HUES48 (cell line): ENCODE measurements around the gene DDX54.

ENCODE experiments used
- H3K27ac ChIP-seq: one replicate; pipeline ENCODE4 v1.7.0; 2013; ENCODE audit warnings: low read depth, low read length, inconsistent platforms
- H3K27me3 ChIP-seq: 2 replicates; pipeline ENCODE4 v1.6.1; 2013; ENCODE audit warnings: mild to moderate bottlenecking, low read length; ENCODE audit not compliant: control insufficient read depth, insufficient read depth
- H3K36me3 ChIP-seq: 2 replicates; pipeline ENCODE4 v1.6.1; 2013; ENCODE audit warnings: low read length; ENCODE audit not compliant: control insufficient read depth, insufficient read depth
- H3K4me1 ChIP-seq: 2 replicates; pipeline ENCODE4 v1.6.1; 2013; ENCODE audit warnings: mild to moderate bottlenecking, low read length; ENCODE audit not compliant: control insufficient read depth, insufficient read depth
- H3K4me3 ChIP-seq: 2 replicates; pipeline ENCODE4 v1.5.1; 2013; ENCODE audit warnings: mild to moderate bottlenecking, low read depth, low read length
- H3K9ac ChIP-seq: 2 replicates; pipeline ENCODE4 v1.6.1; 2013; ENCODE audit warnings: mild to moderate bottlenecking, low read depth, low read length, moderate library complexity
- H3K9me3 ChIP-seq: 2 replicates; pipeline ENCODE4 v1.6.1; 2013; ENCODE audit warnings: low read length; ENCODE audit not compliant: control insufficient read depth, insufficient read depth

The DDX54 gene

DNA sequence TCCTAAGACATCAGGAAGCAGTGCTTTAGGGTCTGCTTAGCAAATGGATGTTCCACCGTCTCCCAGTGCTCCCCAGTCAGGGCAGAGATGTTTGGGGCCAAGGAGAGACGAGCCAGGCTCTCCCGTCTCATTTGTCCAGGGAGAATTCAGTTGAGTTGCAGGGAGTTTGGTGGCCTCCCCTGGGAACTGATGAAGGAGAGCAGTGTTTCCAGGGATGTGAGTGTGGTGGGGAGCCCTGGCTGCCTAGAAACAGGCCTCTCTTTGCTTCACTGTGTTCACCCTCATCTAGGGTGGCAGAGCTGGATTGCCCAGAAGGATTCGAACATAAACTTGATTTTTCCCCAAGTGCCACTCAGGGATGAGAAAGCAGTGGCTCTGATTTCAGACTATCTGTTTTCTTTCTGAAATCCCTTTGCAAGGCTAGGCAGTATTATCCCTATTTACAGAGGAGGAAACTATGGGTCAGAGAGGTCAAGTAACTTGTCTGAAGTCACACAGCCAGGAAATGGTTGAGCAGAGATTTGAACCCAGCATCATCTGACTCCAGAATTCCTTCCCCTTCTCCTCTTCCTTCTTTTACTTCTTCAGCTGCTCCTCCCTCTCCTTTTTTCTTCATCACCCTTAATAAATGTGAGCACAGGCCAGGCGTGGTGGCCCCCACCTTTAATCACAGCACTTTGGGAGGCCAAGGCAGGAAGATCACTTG is 42.6 kb upstream of the DDX54 start:
- Histone ChIP-seq H3K36me3 (peaks cover 25% of the 10 kb centered on the region), H3K27ac (no peak overlapping the region), H3K9me3 (0 out of 2 replicates have a peak, but pooled peaks cover 5% of the 10 kb centered on the region), H3K9ac (no peak overlapping the region), H3K4me3 (no peak overlapping the region), H3K4me1 (peaks cover 14% of the 10 kb centered on the region), H3K27me3 (no peaks in the 10 kb centered on the region)

GRCh38 chr12:113226696-113227568 is 41.7 kb upstream of the DDX54 start:
- Histone ChIP-seq H3K36me3 (peaks cover 18% of the 10 kb centered on the region), H3K9ac (no peak overlapping the region), H3K27ac (no peak overlapping the region), H3K9me3 (0 out of 2 replicates have a peak, but pooled peaks cover 5% of the 10 kb centered on the region), H3K4me1 (peaks cover 14% of the 10 kb centered on the region), H3K4me3 (no peak overlapping the region), H3K27me3 (no peaks in the 10 kb centered on the region)

DNA sequence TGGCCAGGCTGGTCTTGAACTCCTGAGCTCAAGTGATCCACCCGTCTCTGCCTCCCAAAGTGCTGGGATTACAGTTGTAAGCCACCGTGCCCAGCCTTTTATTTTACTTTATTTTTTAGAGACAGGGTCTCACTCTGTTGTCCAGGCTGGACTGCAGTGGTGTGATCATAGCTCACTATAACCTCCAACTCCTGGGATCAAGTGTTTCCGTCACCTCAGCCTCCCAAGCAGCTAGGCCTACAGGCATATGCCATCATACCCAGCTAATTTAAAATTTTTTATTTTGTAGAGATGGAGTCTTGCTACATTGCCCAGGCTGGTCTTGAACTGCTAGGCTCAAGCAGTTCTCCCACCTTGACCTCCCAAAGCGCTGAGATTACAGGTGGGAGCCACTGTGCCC is 39.7 kb upstream of the DDX54 start:
- no peak overlapping the region for H3K27ac ChIP-seq
- H3K9me3 ChIP-seq = no peaks in the 10 kb centered on the region
- H3K27me3 ChIP-seq = no peaks in the 10 kb centered on the region
- H3K4me1 ChIP-seq = peaks cover 9% of the 10 kb centered on the region; the same call in 1 of the 2 replicates
- no peak overlapping the region for H3K4me3 ChIP-seq
- peaks cover 6% of the 10 kb centered on the region for H3K36me3 ChIP-seq
- H3K9ac ChIP-seq = no peak overlapping the region

DNA sequence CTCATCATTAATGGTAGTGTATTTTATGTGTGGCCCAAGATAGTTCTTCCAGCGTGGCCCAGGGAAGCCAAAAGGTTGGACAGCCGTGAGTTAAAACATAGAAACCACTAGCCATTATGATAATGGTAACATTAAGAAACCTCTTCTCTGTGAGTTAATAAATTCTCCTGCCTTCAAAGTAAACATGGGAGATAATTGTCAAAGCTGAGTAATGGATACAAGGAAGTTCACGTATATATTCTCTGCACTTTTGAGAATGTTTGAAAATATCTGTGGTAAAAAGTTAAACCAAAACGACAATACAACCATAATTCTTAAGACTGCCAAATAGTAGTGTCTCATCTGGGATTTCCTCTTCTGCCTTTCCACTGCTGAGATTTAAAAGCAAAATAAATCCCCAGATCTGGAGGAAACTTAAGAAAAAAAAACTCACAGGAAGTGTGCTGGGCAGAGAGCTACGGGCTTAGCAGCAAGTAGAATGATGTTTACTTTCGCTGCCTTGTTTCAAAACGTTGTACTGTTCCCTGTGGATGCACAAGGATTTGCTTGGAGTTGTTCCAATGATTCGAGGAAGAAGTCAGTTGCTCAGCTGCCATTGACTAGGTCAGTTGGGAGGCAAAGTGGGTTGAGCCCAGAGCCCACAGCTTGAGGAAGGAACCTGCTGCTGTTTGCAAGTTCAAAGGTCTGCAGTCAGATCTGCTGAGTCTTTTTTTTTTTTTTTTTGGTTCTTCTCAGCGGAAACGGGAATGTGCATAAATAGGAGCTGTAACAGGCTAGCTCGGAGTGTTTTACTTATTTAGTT is 37.7 kb upstream of the DDX54 start:
- H3K9ac ChIP-seq = no peak overlapping the region
- H3K27me3 ChIP-seq = no peaks in the 10 kb centered on the region
- H3K4me3 ChIP-seq = 0 out of 2 replicates have a peak overlapping the region, but pooled peaks have one; percentile 70
- H3K36me3 ChIP-seq = no peaks in the 10 kb centered on the region; the same call in none of the 2 replicates
- peak overlapping the region; percentile 76 for H3K27ac ChIP-seq
- H3K4me1 ChIP-seq = peaks cover 9% of the 10 kb centered on the region; the same call in 1 of the 2 replicates
- no peaks in the 10 kb centered on the region for H3K9me3 ChIP-seq

DNA sequence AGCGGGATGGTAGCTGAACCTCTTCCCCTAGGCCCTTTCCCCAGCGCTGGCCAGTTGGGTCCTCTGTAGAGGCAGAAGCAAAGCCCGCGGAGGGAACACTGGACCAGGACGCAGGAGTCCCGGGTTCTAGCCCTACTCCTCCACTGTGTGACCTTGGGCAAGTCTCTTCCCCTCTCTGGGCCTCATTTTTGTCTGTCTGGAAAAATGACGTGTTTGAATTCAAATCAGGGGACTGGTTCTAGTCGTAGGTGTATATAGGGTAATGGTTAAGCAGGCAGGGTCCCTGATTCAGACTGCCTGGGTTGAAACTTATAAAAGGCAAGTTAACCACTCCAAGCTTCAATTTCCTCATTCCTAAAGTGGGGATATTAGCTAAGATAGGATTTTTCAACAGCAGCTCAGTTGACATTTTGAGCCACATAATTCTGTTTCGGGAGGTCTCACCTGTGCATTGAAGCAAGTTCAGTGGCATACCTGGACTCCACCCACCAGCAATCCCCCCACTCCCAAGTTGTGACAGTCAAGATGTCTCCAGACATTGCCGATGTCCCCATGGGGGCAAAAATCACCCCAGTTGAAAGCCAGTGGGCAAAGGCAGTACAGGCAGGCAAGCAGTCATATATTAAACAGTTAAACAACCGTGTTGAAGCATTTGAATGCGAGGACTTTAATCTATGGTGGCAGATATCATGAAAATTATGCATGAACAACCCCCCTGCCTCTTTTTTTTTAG is 36.9 kb upstream of the DDX54 start:
- Histone ChIP-seq H3K36me3 (no peaks in the 10 kb centered on the region; the same call in 1 of the 2 replicates), H3K27ac (peak overlapping the region; percentile 76), H3K27me3 (no peaks in the 10 kb centered on the region), H3K9me3 (no peaks in the 10 kb centered on the region), H3K4me3 (peak overlapping the region; percentile 70), H3K4me1 (peaks cover 9% of the 10 kb centered on the region; the same call in 1 of the 2 replicates), H3K9ac (peak overlapping the region; percentile 81)

DNA sequence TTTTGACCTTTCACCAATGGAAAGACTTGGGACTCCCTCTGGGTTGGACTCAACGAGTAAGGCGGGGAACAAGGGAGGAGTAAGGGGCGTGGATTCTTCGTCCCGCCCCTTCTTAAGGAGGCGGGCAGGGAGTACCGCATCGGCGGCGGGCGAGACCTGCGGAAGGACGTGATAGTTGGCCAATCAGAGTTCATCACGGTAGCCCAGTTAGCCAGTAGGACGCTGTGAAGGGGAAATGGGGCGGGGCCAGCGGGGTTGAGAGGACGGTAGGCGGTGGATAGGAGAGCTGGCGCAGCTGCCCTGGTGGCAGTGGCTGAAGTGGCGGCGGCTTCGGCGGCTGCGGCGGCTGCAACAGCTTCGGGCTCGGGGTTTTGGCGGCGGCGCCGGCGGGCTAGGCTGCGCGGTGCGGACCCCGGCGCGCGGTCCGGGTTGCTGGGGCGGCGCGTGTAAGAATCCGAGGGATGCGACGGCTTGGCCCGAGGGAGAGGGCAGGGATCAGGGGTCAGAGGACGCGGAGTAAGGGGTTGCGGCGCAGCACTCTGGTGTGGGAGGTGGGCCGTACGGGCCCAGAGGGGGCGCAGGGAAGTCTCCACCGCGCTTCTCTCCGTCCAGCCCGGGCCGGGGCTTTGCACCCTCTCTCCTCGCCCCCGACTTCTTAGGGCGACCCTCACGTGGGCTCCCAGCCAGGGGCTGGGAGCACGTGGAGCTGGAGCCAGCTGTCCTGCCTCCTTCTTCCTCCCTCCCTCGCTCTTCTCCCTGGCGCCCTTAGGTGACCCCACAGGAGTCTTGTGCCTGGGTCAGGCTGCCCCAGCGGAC is 36.1 kb upstream of the DDX54 start, which contains the start of gene TPCN1:
Gene TPCN1 (plus strand): TSS at position 284 of the 816 bp plus-strand sequence. CDS start 5,389 bp downstream, outside the sequence.
- H3K27me3 ChIP-seq = no peaks in the 10 kb centered on the region
- peak within 1 kb of the TSS; percentile 81 for H3K9ac ChIP-seq
- no peaks in the 10 kb centered on the region for H3K36me3 ChIP-seq
- H3K4me1 ChIP-seq = peaks cover 9% of the 10 kb centered on the region; the same call in 1 of the 2 replicates
- H3K4me3 ChIP-seq = peak within 1 kb of the TSS; percentile 79
- H3K9me3 ChIP-seq = no peaks in the 10 kb centered on the region
- peak within 1 kb of the TSS; percentile 76 for H3K27ac ChIP-seq

GRCh38 chr12:113220593-113221180 is 35.4 kb upstream of the DDX54 start:
- H3K36me3 ChIP-seq = no peaks in the 10 kb centered on the region
- H3K9me3 ChIP-seq = no peaks in the 10 kb centered on the region
- H3K27ac ChIP-seq = peak overlapping the region; percentile 64
- peak overlapping the region; percentile 47; the same call in 1 of the 2 replicates for H3K9ac ChIP-seq
- H3K4me3 ChIP-seq = peak overlapping the region; percentile 79
- H3K4me1 ChIP-seq = peaks cover 9% of the 10 kb centered on the region; the same call in 1 of the 2 replicates
- H3K27me3 ChIP-seq = no peaks in the 10 kb centered on the region

GRCh38 chr12:113216027-113216426 is 30.7 kb upstream of the DDX54 start:
- Histone ChIP-seq H3K27ac (no peak overlapping the region), H3K9me3 (no peaks in the 10 kb centered on the region), H3K9ac (no peak overlapping the region), H3K27me3 (no peaks in the 10 kb centered on the region), H3K4me1 (no peaks in the 10 kb centered on the region), H3K4me3 (no peak overlapping the region), H3K36me3 (no peaks in the 10 kb centered on the region)

- no peak overlapping the region for H3K9ac ChIP-seq
- H3K4me1 ChIP-seq = no peaks in the 10 kb centered on the region
- H3K27ac ChIP-seq = no peak overlapping the region
- H3K27me3 ChIP-seq = no peaks in the 10 kb centered on the region
- no peaks in the 10 kb centered on the region for H3K9me3 ChIP-seq
- H3K4me3 ChIP-seq = no peak overlapping the region
- no peaks in the 10 kb centered on the region for H3K36me3 ChIP-seq
Observed at GRCh38 chr12:113214895-113215400, 29.7 kb upstream of the DDX54 start.
